SK-N-MC (cell line): ENCODE data around the gene NCF4.

Experiments used
- DNase-seq: peaks from one replicate; pipeline ENCODE4 v3.0.0-alpha.2; 2011; ENCODE audit warnings: low read depth, low spot score
- H3K27ac ChIP-seq: fragments of 200-600 bp; sonication (generic); 2 replicates; pipeline ENCODE4 v1.5.1; 2016; ENCODE audit warnings: mixed run types
- H3K36me3 ChIP-seq: fragments of 200-600 bp; sonication (generic); 2 replicates; pipeline ENCODE4 v1.6.1; 2017; ENCODE audit warnings: antibody characterized with exemption, low read length, mixed read lengths; ENCODE audit not compliant: insufficient read depth
- H3K4me3 ChIP-seq: fragments of 200-600 bp; sonication (generic); 2 replicates; pipeline ENCODE4 v1.5.1; 2016
- H3K9ac ChIP-seq: fragments of 200-600 bp; sonication (generic); 2 replicates; pipeline ENCODE4 v1.8.0; 2017; ENCODE audit warnings: mixed run types, mixed read lengths; ENCODE audit not compliant: insufficient read length
- H3K9me3 ChIP-seq: fragments of 200-600 bp; sonication (generic); 2 replicates; pipeline ENCODE4 v1.6.1; 2017; ENCODE audit warnings: low read depth, mild to moderate bottlenecking, antibody characterized with exemption, low read length, moderate library complexity, mixed read lengths
- EZH2 ChIP-seq: fragments of 200-600 bp; sonication (generic); IDR thresholded peaks from one replicate; pipeline ENCODE4 v1.6.1; 2017; ENCODE audit warnings: antibody characterized with exemption
- FOXP2 ChIP-seq: optimal IDR thresholded peaks from 2 replicates; pipeline ENCODE3; 2011; ENCODE audit warnings: mild to moderate bottlenecking, moderate library complexity; ENCODE audit not compliant: insufficient read depth; ENCODE audit errors: extremely low read length, control extremely low read depth
- POLR2AphosphoS5 ChIP-seq: IDR thresholded peaks from 2 replicates; pipeline ENCODE4 v1.6.1; 2012; ENCODE audit warnings: mild to moderate bottlenecking, low read depth, low read length, borderline replicate concordance

NCF4 gene

DNA sequence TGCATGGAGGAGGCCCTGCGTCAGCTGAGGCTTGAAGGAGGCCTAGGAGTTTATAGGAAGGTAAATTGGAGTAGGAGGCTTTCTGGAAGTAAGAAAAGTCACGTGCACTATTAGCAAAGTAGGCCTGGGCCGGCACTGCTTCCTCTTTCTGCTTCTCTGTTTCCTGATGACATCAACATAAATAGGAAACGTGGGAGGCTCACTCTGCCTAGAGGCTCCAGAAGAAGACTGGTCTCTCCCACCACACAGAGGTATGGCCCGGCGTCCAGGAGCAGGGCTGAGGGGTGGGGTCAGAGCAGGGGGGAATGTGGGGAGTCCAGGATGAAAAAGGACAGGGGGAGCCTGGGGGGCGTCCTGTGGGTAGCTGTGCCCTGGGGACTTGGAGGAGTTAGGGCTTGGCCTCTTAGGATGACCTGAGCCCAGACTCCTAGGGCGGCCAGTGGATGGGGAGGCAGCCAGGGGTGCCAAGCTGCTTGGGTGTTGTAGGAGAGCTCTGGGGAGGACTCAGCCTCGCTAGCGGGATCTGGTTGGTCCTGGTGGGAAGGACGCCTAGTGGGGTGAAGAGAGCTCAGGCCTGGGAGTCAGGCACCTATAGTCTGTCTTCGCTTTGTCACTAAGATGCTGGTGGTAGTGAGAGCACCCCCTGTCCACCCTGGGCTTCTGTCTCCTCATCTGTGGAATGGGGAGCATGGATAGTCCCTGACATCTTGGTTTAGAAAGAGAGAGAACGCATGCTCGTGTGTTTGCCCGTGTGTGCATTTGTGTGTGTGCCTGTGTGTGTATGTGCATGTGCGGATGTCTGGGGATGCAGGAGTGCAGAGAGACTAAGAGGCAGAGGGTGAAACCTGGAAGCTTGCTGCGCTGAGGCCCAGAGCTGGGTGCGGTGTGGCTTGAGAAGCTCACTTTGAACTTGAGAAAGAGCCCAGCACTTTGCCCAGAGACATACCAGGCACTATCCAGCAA is 52.9 kb downstream of the NCF4 start, which contains the start of gene CSF2RB:
Gene CSF2RB, plus strand, starts transcription at position 202 of the 963 bp plus-strand sequence. CDS start 8,580 bp downstream, outside the sequence.
- Histone ChIP-seq H3K27ac (no peak within 1 kb of the TSS), H3K36me3 (no peaks in the 10 kb centered on the region), H3K9me3 (no peaks in the 10 kb centered on the region), H3K4me3 (no peak within 1 kb of the TSS), H3K9ac (no peak within 1 kb of the TSS)
- no peak for DNase-seq
- TF ChIP-seq POLR2AphosphoS5, result no peak

DNA sequence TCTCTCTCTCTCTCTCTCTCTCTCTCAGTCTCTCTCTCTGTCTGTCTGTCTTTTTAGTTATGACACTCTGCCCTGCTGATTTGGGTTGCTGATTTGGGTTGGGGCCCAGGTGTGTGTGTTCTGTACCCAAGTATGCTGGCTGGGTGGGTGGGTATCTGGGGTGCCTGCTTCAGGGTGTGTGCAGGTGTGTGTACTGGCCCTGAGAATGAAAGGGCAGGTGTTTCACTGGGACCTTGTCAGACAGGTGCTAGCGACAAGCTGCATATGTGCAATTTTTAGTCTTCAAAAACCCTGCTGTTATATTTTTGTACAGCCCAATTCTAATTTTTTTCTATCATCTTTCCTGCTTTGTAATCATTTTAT is 53.6 kb downstream of the NCF4 start:
- no peaks in the 10 kb centered on the region for H3K36me3 ChIP-seq
- no peak overlapping the region for H3K9ac ChIP-seq
- TF ChIP-seq FOXP2, result no peak
- no peak for TF ChIP-seq POLR2AphosphoS5
- no peak for TF ChIP-seq EZH2
- no peak overlapping the region for H3K4me3 ChIP-seq
- DNase-seq, result no peak
- no peaks in the 10 kb centered on the region for H3K9me3 ChIP-seq
- no peak overlapping the region for H3K27ac ChIP-seq

DNA sequence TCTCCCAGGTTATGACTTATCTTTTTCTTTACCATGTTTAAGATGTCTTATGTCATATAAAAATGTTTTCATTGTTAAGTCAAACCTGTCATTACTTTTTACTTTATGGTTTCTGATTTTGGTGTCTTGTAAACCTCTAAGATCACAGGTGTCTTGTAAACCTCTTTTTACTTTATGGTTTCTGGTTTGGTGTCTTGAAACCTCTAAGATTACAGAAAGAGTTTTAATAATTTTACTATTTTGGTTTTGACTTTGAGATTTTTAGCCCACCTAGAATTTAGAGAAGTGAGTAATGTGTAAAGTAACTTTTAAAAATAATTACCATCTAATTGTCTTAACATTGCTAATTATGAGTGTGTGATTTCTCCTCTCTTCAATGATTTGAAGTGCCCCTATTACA is 55.2 kb downstream of the NCF4 start:
- no peak overlapping the region for H3K9ac ChIP-seq
- no peak for DNase-seq
- H3K27ac ChIP-seq, result no peak overlapping the region
- no peaks in the 10 kb centered on the region for H3K9me3 ChIP-seq
- TF ChIP-seq FOXP2 (no peak), POLR2AphosphoS5 (no peak), EZH2 (no peak)
- H3K4me3 ChIP-seq, result no peak overlapping the region
- no peaks in the 10 kb centered on the region for H3K36me3 ChIP-seq

DNA sequence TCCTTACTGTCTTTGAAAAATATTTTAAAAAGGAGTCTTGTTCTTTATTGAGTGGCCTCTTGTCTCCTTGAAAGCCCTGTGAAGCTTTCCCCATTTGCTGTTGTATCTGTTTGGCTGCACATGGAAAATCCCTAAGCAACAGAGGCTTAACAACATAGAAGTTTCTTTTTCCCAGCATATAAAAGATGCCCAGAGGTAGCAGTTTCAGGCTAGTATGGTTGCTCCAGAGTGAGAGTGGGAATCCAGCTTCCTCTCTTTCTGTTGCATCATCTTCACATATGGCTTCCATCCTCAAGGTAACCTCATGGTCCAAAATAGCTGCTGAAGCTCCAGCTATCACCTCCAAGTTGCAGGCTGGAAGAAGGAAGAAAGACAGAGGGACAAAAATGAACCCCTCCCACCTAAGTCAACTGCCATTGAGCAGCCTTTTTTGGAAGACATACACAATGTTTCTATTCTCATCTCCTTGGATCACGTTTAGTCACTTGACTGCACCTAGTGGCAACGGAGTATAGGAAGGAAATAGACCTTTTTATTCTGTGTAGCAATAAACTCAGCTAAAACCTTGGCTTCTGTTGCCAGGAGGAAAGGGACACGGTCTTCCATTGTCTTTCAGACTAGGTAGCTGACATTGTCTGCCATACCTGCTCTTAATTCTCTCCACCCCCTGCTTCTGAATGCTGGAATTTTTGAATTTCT is 57.9 kb downstream of the NCF4 start:
- Histone ChIP-seq H3K9me3 (no peaks in the 10 kb centered on the region), H3K4me3 (no peak overlapping the region), H3K27ac (no peak overlapping the region), H3K36me3 (no peaks in the 10 kb centered on the region), H3K9ac (no peak overlapping the region)
- DNase-seq, result no peak
- TF ChIP-seq FOXP2, result no peak
- no peak for TF ChIP-seq EZH2
- no peak for TF ChIP-seq POLR2AphosphoS5

DNA sequence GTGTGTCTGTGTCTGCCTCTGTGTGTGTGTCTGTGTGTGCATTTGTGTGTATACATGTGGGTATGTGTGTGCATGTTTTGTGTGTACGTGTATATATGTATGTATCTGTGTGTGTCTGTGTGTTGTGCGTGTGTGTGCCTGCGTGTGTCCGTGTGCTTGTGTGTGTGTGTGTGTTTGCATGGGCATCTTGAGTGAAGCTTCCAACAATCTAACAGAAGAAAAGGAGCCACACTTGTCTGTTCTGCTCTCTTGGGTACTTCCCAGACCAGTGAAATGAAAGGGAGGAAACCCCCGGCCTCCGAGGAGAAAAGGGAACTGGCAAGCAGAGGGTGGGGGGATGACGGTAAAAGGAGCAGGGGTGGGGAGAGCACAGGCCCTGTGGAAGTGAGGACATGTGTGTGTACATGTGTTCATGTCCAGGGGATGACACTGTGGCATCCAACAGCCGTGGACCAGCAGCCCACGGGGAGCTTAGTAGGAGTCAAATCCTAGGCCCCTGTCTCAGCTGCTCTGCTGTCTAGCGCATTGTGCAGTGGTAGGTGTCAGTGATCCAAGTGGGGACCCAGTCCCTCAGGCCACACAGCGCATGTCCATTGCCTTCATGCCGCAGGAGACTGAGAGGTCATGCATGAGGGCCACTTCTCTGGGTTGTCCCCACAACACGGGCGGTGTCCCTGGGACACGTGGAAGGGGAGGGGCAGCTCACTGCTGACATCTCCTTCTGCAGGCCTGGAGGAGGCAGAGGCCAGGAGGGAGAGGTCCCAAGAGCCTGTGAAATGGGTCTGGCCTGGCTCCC is 60.7 kb downstream of the NCF4 start:
- H3K4me3 ChIP-seq, result no peak overlapping the region
- H3K27ac ChIP-seq, result no peak overlapping the region
- H3K36me3 ChIP-seq, result no peaks in the 10 kb centered on the region
- TF ChIP-seq EZH2 (no peak), POLR2AphosphoS5 (no peak), FOXP2 (no peak)
- DNase-seq, result no peak
- H3K9me3 ChIP-seq, result no peaks in the 10 kb centered on the region
- H3K9ac ChIP-seq, result no peak overlapping the region

DNA sequence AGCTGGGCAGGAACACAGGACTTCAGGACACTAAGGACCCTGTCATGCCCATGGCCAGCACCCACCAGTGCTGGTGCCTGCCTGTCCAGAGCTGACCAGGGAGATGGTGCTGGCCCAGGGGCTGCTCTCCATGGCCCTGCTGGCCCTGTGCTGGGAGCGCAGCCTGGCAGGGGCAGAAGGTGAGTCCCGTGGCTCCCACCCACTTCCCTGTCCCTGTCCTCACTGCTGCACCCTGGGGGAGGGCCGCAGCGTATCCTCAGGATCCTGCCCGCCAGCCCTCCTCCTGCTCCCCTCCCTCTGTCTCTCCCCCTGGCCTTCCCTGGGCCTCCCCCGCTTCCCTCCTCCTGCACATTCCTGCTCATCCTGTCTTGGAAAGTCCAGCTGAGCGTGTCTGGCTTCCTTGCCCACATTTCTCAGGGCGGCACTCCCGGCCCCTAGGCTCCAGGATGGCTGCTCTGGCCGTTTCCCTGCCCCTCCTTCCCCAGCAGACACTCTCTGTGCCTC is 61.4 kb downstream of the NCF4 start:
- no peak for TF ChIP-seq POLR2AphosphoS5
- no peak for TF ChIP-seq EZH2
- no peak for TF ChIP-seq FOXP2
- Histone ChIP-seq H3K9ac (no peak overlapping the region), H3K9me3 (no peaks in the 10 kb centered on the region), H3K4me3 (no peak overlapping the region), H3K36me3 (no peaks in the 10 kb centered on the region), H3K27ac (no peak overlapping the region)
- DNase-seq, result no peak

DNA sequence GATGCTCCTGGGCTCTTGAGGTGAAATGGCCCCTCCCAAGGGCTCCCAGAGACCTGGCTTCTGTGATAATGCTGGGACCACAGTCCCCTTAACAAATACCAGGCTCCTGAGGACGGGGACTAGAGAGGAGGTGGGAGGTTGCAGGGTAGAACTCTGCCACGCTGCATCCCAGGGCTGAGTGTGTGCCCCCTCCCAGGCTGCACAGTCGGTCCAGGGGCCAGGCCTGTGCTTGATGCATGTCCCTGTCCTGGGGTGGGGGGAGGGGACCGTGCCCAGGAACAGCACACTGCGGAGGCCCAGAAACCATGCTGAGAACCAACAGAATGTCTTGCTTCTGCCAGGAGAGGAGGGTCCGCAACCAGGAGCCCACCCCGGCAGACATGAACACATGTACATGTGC is 61.9 kb downstream of the NCF4 start:
- Histone ChIP-seq H3K27ac (no peak overlapping the region), H3K36me3 (no peaks in the 10 kb centered on the region), H3K9ac (no peak overlapping the region), H3K9me3 (no peaks in the 10 kb centered on the region), H3K4me3 (no peak overlapping the region)
- no peak for DNase-seq
- TF ChIP-seq POLR2AphosphoS5, result no peak
- TF ChIP-seq EZH2, result no peak
- TF ChIP-seq FOXP2, result no peak
